Measurements from ENCODE around the gene OR10AD1. TPM values are rescaled to one million over a fixed set of nuclear protein-coding genes. Genes with fewer than 3 reads are reported as not detected.

The OR10AD1 gene
- total and polyA plus RNA-seq, 9 of the 15 experiments (the other 6 are each of a cell fraction or from before 2014, with no cell fraction given), result not detected

DNA sequence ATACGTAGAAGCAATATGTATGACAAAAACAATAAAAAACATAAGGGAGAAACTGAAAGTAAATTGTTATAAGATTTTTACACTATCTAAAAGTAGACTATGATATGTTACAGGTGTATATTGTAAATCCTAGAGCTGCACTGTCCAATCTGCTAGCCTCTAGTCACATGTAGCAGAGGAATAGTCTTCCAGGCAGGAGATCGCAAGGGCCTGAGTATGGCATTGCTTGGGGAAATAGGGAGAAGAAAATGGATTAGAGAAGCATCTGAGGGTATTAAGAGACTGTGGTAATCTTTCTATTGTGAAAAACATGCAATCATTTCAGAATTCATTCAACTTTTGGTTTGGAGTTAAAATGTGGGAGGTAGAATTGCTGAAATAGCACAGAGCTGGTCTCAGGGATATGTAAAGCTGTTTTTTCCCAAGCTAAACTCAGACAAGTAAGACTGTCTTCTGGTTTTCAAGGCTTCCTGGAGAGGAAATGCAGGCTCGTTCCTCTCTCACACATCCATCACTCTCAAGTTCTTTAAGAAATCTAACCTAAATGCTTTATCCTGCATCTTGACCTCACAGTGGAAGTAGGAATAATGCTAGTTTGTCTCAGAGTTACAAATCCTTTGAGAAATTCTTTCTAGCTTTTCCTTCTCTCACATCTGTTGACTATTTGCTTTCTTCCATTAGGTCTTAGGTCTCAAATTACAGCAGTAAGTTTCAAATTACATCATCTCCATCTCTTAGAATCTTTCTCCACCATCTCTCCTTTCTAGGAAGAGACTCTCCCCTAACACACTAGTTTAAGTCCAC lies 27.3 kb downstream of the OR10AD1 start (continued):
- TF ChIP-seq TBP (optimal IDR thresholded peaks at IDR 0.05; ENCODE audit: low read depth, low read length), result peak; percentile 18
- TF ChIP-seq ZNF584 (CRISPR knock-in tag; IDR thresholded peaks at IDR 0.05; ENCODE audit: low read depth), result peak; percentile 87
- TF ChIP-seq JUN (IDR thresholded peaks at IDR 0.05; ENCODE audit: borderline replicate concordance, low read depth, low read length), result no peak
- no peak for TF ChIP-seq JUN (CRISPR knock-in tag; IDR thresholded peaks at IDR 0.05; ENCODE audit: borderline replicate concordance)
- peak; percentile 71 for TF ChIP-seq NFRKB (IDR thresholded peaks at IDR 0.05; ENCODE audit: low read depth)
- no peak for TF ChIP-seq CREM (IDR thresholded peaks at IDR 0.05; ENCODE audit: low read depth)
- no peak for TF ChIP-seq BMI1 (IDR thresholded peaks at IDR 0.05; ENCODE audit: low read length)
- TF ChIP-seq ZHX1 (conservative IDR thresholded peaks at IDR 0.05; ENCODE audit: low read length), result no peak
- TF ChIP-seq, protein P1, sequence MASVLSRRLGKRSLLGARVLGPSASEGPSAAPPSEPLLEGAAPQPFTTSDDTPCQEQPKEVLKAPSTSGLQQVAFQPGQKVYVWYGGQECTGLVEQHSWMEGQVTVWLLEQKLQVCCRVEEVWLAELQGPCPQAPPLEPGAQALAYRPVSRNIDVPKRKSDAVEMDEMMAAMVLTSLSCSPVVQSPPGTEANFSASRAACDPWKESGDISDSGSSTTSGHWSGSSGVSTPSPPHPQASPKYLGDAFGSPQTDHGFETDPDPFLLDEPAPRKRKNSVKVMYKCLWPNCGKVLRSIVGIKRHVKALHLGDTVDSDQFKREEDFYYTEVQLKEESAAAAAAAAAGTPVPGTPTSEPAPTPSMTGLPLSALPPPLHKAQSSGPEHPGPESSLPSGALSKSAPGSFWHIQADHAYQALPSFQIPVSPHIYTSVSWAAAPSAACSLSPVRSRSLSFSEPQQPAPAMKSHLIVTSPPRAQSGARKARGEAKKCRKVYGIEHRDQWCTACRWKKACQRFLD (CRISPR knock-in tag; IDR thresholded peaks at IDR 0.05), result peak; percentile 46; the same call in 1 of the 2 replicates
- peak; percentile 74 for TF ChIP-seq SMARCA4 (IDR thresholded peaks at IDR 0.05)
- no peak for TF ChIP-seq CC2D1A (IDR thresholded peaks at IDR 0.05)
- TF ChIP-seq RAD21 (CRISPR knock-in tag; conservative IDR thresholded peaks at IDR 0.05 in 1 of 2, IDR thresholded peaks at IDR 0.05 in 1 of 2), result no peak
- TF ChIP-seq TEAD2 (tag; IDR thresholded peaks at IDR 0.05), result no peak
- no peak for TF ChIP-seq SREBF1 (IDR thresholded peaks at IDR 0.05; ENCODE audit: borderline replicate concordance, low read depth, low read length)
- TF ChIP-seq ZC3H4 (CRISPR knock-in tag; IDR thresholded peaks at IDR 0.05; ENCODE audit: borderline replicate concordance), result no peak
- TF ChIP-seq NBN (IDR thresholded peaks at IDR 0.05; ENCODE audit: low read depth), result 0 out of 2 replicates have a peak, but pooled peaks have one; percentile 57
- no peak for TF ChIP-seq PHF21A (IDR thresholded peaks at IDR 0.05; ENCODE audit: borderline replicate concordance, low read depth)
- TF ChIP-seq ETV1 (tag; conservative IDR thresholded peaks at IDR 0.05; ENCODE audit: low read depth), result 0 out of 2 replicates have a peak, but pooled peaks have one; percentile 17
- peak; percentile 89 for TF ChIP-seq ATF4 (CRISPR knock-in tag; IDR thresholded peaks at IDR 0.05)
- TF ChIP-seq MCM7 (IDR thresholded peaks at IDR 0.05), result no peak
- TF ChIP-seq, protein P2, sequence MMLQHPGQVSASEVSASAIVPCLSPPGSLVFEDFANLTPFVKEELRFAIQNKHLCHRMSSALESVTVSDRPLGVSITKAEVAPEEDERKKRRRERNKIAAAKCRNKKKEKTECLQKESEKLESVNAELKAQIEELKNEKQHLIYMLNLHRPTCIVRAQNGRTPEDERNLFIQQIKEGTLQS (IDR thresholded peaks at IDR 0.05), result peak; percentile 88
- TF ChIP-seq, protein P2 (CRISPR knock-in tag; conservative IDR thresholded peaks at IDR 0.05), result no peak
- peak; percentile 64 for TF ChIP-seq TAF7 (tag; IDR thresholded peaks at IDR 0.05)

Measured in K562 (cell line).